HEK293T (cell line): ENCODE measurements around the gene LYPLA2.

ENCODE experiments used
- ARNT ChIP-seq: fragments of 450-650 bp; IDR thresholded peaks from 2 replicates; pipeline ENCODE4 v1.6.1; 2017; ENCODE audit warnings: mild to moderate bottlenecking
- ELF4 ChIP-seq: fragments of 450-650 bp; IDR thresholded peaks from 2 replicates; pipeline ENCODE4 v1.6.1; 2017; ENCODE audit warnings: antibody characterized with exemption
- FOXA1 ChIP-seq: fragments of 450-650 bp; IDR thresholded peaks from 2 replicates; pipeline ENCODE4 v1.6.1; 2016; ENCODE audit warnings: mild to moderate bottlenecking
- FOXK2 ChIP-seq: fragments of 450-650 bp; IDR thresholded peaks from 2 replicates; pipeline ENCODE4 v1.6.1; 2016; ENCODE audit warnings: mild to moderate bottlenecking
- FOXM1 ChIP-seq: fragments of 450-650 bp; IDR thresholded peaks from 2 replicates; pipeline ENCODE4 v1.6.1; 2017; ENCODE audit warnings: mild to moderate bottlenecking, borderline replicate concordance
- HDGF ChIP-seq: fragments of 450-650 bp; IDR thresholded peaks from 2 replicates; pipeline ENCODE4 v1.6.1; 2017; ENCODE audit warnings: antibody characterized with exemption, borderline replicate concordance
- LEF1 ChIP-seq: fragments of 450-650 bp; IDR thresholded peaks from 2 replicates; pipeline ENCODE4 v1.6.1; 2017; ENCODE audit warnings: mild to moderate bottlenecking, borderline replicate concordance
- NFRKB ChIP-seq: fragments of 450-650 bp; IDR thresholded peaks from 2 replicates; pipeline ENCODE4 v1.6.1; 2016; ENCODE audit warnings: mild to moderate bottlenecking, moderate library complexity
- SP1 ChIP-seq: fragments of 450-650 bp; IDR thresholded peaks from 2 replicates; pipeline ENCODE4 v1.6.1; 2017
- SUZ12 ChIP-seq: fragments of 450-650 bp; IDR thresholded peaks from 2 replicates; pipeline ENCODE4 v1.6.1; 2016; ENCODE audit warnings: mild to moderate bottlenecking
- TARDBP ChIP-seq: fragments of 450-650 bp; IDR thresholded peaks from 2 replicates; pipeline ENCODE4 v1.6.1; 2016
- TF ChIP-seq, protein P1 (sequence below): fragments of 450-650 bp; IDR thresholded peaks from 2 replicates; pipeline ENCODE4 v1.6.1; 2016

DNA sequence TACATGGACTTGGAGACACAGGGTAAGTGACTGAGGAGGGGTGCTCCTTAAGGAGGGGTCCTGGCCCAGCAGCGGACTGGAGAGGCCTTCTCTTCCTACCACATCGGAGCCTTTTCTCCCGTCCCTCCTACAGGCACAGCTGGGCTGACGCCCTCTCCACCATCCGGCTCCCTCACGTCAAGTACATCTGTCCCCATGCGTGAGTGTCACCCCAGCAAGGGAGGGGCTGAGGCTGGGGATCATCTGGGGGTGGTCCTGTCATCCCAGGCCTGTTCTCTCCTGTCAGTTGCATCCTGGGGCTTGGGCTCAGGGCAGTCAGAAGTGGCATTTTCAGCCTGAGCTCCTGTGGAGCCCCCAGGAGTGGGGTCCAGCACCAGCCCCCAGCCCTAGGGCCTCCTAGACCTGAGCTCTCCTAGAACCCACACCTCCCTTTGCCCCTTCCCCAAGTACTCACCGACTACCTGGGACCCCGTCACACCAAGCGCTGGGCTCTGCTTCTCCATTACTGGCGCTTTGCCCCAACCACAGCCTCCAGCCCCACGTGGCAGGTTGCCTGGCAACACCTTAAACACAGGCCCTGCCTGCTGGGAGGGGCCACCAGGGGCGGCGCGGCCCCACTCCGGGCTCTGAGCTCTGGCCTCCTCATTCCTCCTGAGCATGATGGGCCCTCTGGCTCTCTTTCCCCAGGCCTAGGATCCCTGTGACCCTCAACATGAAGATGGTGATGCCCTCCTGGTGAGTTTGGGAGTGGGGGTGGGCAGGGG, 2.3 kb downstream of the LYPLA2 start:
- TF ChIP-seq NFRKB (no peak), FOXM1 (no peak), ARNT (no peak), TARDBP (no peak), HDGF (no peak), LEF1 (no peak), FOXK2 (no peak), SP1 (no peak), FOXA1 (no peak), SUZ12 (no peak), ELF4 (no peak)
- TF ChIP-seq, protein P1, sequence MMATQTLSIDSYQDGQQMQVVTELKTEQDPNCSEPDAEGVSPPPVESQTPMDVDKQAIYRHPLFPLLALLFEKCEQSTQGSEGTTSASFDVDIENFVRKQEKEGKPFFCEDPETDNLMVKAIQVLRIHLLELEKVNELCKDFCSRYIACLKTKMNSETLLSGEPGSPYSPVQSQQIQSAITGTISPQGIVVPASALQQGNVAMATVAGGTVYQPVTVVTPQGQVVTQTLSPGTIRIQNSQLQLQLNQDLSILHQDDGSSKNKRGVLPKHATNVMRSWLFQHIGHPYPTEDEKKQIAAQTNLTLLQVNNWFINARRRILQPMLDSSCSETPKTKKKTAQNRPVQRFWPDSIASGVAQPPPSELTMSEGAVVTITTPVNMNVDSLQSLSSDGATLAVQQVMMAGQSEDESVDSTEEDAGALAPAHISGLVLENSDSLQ, result no peak
